B cell (primary cell): ENCODE measurements around the gene ITPK1. TPM values are rescaled to one million over a fixed set of nuclear protein-coding genes. Genes with fewer than 3 reads are reported as not detected.

ENCODE experiments used
- ATAC-seq: fragments of 200-7000 bp; cut with Tn5 transposase; one replicate; pipeline ENCODE4 v1.10.0; 2021; ENCODE audit warnings: low read depth, mild to moderate bottlenecking, moderate number of reproducible peaks, moderate library complexity
- CTCF ChIA-PET: fragments of 350-600 bp; sonication (Branson Sonifier 250); formaldehyde crosslinking; loops from one replicate; lab custom pipeline; 2021; ENCODE audit warnings: antibody characterized with exemption, inconsistent platforms; lab: Charles Lee
- POLR2A ChIA-PET: fragments of 350-600 bp; sonication (Branson Sonifier 250); formaldehyde crosslinking; loops from one replicate; lab custom pipeline; 2021; ENCODE audit warnings: antibody characterized with exemption; lab: Charles Lee
- DNase-seq: peaks from one replicate; pipeline ENCODE4 v3.0.0; 2013
- H2AFZ ChIP-seq: 2 replicates; pipeline ENCODE4 v1.6.1; 2012; ENCODE audit warnings: mild to moderate bottlenecking, low read depth, low read length; ENCODE audit not compliant: insufficient read depth, poor library complexity, severe bottlenecking
- H3K27ac ChIP-seq, 2 donors: 1 replicate in 1 of 2; 2 replicates in 1 of 2; pipeline ENCODE4 v1.5.1; 2012 to 2013; ENCODE audit warnings: low read length in 2 of 2, mild to moderate bottlenecking in 2 of 2, moderate library complexity in 1 of 2
- H3K27me3 ChIP-seq, 4 experiments: fragments of 200-600 bp in 1 of 4; sonication (generic) in 1 of 4; replicated peaks in 1 of 4; 1 replicate in 2 of 4; 2 replicates in 2 of 4; pipeline versions ENCODE4 v1.6.1 to v1.7.0; 2013 to 2016; ENCODE audit warnings: low read length in 3 of 4, mild to moderate bottlenecking in 2 of 4, mixed read lengths in 1 of 4, moderate library complexity in 1 of 4; ENCODE audit not compliant: insufficient read depth in 4 of 4, control insufficient read depth in 3 of 4; ENCODE audit errors: control extremely low read depth in 1 of 4
- H3K36me3 ChIP-seq, 2 experiments: replicated peaks in 1 of 2; 1 replicate in 1 of 2; 2 replicates in 1 of 2; pipeline versions ENCODE4 v1.6.1 to v1.7.1; 2013; ENCODE audit warnings: low read length in 1 of 2; ENCODE audit not compliant: insufficient read depth in 2 of 2, control insufficient read depth in 1 of 2; ENCODE audit errors: control extremely low read depth in 1 of 2, extremely low read depth in 1 of 2
- H3K4me1 ChIP-seq, 2 donors: fragments of 200-600 bp in 1 of 2; sonication (generic) in 1 of 2; 1 replicate in 1 of 2; 2 replicates in 1 of 2; pipeline versions ENCODE4 v1.5.1 to v1.6.1; 2013 to 2017; ENCODE audit warnings: low read length in 2 of 2; ENCODE audit not compliant: control insufficient read depth in 2 of 2, insufficient read depth in 2 of 2
- H3K4me2 ChIP-seq: replicated peaks from 2 replicates; pipeline ENCODE3; 2012; ENCODE audit warnings: mild to moderate bottlenecking, low read depth, low read length; ENCODE audit not compliant: poor library complexity, severe bottlenecking
- H3K4me3 ChIP-seq, 5 experiments: fragments of 200-600 bp in 1 of 5; sonication (generic) in 1 of 5; 1 replicate in 3 of 5; 2 replicates in 2 of 5; pipeline versions ENCODE4 v1.5.1 to v1.7.0; 2011 to 2016; ENCODE audit warnings: low read length in 4 of 5, mild to moderate bottlenecking in 4 of 5, low read depth in 2 of 5, control low read depth in 1 of 5, moderate library complexity in 1 of 5; ENCODE audit not compliant: insufficient read depth in 1 of 5; ENCODE audit errors: control extremely low read depth in 1 of 5, extremely low read depth in 1 of 5
- H3K79me2 ChIP-seq: fragments of 200-600 bp; sonication (generic); one replicate; pipeline ENCODE4 v1.6.0; 2016; ENCODE audit warnings: low read length; ENCODE audit not compliant: control insufficient read depth, insufficient read depth
- H3K9ac ChIP-seq: fragments of 200-600 bp; sonication (generic); 2 replicates; pipeline ENCODE4 v1.6.1; 2017; ENCODE audit warnings: mild to moderate bottlenecking, low read length, moderate library complexity
- H3K9me3 ChIP-seq, 3 donors: one replicate each; pipeline versions ENCODE4 v1.6.1 to v1.7.1; 2013; ENCODE audit warnings: low read length in 2 of 3; ENCODE audit not compliant: control insufficient read depth in 2 of 3, insufficient read depth in 1 of 3; ENCODE audit errors: control extremely low read depth in 1 of 3
- H4K20me1 ChIP-seq: 2 replicates; pipeline ENCODE4 v1.6.0; 2012; ENCODE audit warnings: mild to moderate bottlenecking, low read length; ENCODE audit not compliant: insufficient read depth, control insufficient read depth, poor library complexity, severe bottlenecking
- H3K27ac Mint-ChIP-seq: one replicate; pipeline ENCODE4 v1.8.0; 2021; ENCODE audit warnings: mixed read lengths
- H3K27me3 Mint-ChIP-seq: one replicate; pipeline ENCODE4 v1.8.0; 2021; ENCODE audit warnings: mixed read lengths
- H3K4me1 Mint-ChIP-seq: one replicate; pipeline ENCODE4 v1.8.0; 2021; ENCODE audit warnings: mixed read lengths
- H3K4me3 Mint-ChIP-seq: one replicate; pipeline ENCODE4 v1.8.0; 2021; ENCODE audit warnings: mixed read lengths
- H3K9me3 Mint-ChIP-seq: one replicate; pipeline ENCODE4 v1.8.0; 2022; ENCODE audit warnings: mixed read lengths; ENCODE audit not compliant: insufficient read depth
- EZH2 ChIP-seq: IDR thresholded peaks from 2 replicates; pipeline ENCODE4 v1.6.1; 2012; ENCODE audit warnings: borderline replicate concordance, low read depth, mild to moderate bottlenecking, moderate library complexity, low read length; ENCODE audit not compliant: insufficient read depth, poor library complexity, severe bottlenecking
- WGBS: methylation state at CpG from one replicate; pipeline ENCODE4 v1.1.5; 2013; ENCODE audit warnings: missing lambda C conversion rate; ENCODE audit not compliant: insufficient coverage; 5-methylcytosine and 5-hydroxymethylcytosine counted together
- intact Hi-C: fragments of 100-400 bp; cut with micrococcal nuclease; formaldehyde crosslinking; loops from one replicate; pipeline ENCODE4 v1.10.0; 2022
- polyA plus RNA-seq: library from polyadenylated mRNA; depleted of rRNA; stranded (reverse); fragments of >200 nt; gene quantifications from 2 replicates; pipeline ENCODE4 v1.2.3, GENCODE V29; 2012
- total RNA-seq, 2 donors: library from RNA; stranded (reverse); fragments of 120-200 nt in 1 of 2; gene quantifications; 1 replicate in 1 of 2; 2 replicates in 1 of 2; pipeline versions ENCODE4 v1.2.3 to v1.2.4, GENCODE V29; 2013 to 2022
- TF ChIP-seq, protein P1 (sequence below): fragments of 200-600 bp; IDR thresholded peaks from one replicate; pipeline ENCODE4 v1.8.0; 2022; ENCODE audit warnings: antibody characterized with exemption, mild to moderate bottlenecking

ITPK1 gene
- total and polyA plus RNA-seq, 2 donors (not counting 1 experiment from before 2014, with no cell fraction given), result 46.0 to 46.9 TPM

DNA sequence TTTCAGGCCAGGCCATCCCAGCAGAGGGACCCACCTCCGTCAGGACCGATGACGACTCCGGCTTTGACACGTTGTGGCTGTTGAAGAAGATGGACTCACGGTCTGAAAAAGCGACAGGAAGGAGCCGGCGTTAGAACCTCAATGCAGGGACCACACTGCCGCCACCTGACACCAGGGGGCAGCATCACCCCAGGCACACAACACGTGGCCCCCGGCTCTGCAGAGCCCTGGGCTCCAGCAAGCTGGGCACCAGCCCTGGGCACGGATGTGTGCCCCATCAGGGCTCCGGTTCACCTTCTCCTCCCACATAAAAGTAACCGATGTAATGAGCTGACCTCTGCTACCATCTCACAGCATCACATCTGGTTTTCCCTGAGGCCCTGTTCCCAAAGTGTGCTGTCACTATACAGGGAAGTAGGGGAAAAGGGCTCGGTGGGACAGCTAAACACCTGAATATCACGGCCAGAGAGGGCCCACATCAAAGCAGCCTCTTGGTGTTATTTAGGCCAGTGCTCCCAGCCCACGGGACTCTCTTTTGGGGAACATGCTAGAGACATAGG lies 163.7 kb downstream of the ITPK1 start:
- H3K9me3 Mint-ChIP-seq, result no peaks in the 10 kb centered on the region
- H4K20me1 ChIP-seq, result no peaks in the 10 kb centered on the region
- H3K79me2 ChIP-seq, result no peaks in the 10 kb centered on the region
- POLR2A ChIA-PET, result no interaction called here
- ATAC-seq (peak; percentile 96), DNase-seq (peak; percentile 82)
- TF ChIP-seq, protein P1, sequence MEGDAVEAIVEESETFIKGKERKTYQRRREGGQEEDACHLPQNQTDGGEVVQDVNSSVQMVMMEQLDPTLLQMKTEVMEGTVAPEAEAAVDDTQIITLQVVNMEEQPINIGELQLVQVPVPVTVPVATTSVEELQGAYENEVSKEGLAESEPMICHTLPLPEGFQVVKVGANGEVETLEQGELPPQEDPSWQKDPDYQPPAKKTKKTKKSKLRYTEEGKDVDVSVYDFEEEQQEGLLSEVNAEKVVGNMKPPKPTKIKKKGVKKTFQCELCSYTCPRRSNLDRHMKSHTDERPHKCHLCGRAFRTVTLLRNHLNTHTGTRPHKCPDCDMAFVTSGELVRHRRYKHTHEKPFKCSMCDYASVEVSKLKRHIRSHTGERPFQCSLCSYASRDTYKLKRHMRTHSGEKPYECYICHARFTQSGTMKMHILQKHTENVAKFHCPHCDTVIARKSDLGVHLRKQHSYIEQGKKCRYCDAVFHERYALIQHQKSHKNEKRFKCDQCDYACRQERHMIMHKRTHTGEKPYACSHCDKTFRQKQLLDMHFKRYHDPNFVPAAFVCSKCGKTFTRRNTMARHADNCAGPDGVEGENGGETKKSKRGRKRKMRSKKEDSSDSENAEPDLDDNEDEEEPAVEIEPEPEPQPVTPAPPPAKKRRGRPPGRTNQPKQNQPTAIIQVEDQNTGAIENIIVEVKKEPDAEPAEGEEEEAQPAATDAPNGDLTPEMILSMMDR, result peak; percentile 88
- TF ChIP-seq EZH2, result no peak
- no peak overlapping the region for H3K4me3 ChIP-seq
- H3K4me3 Mint-ChIP-seq, result no peak overlapping the region
- H3K4me1 ChIP-seq, result peaks cover 0 to 5% of the 10 kb centered on the region in 2 donors
- H3K27me3 ChIP-seq, result no peaks in the 10 kb centered on the region
- CTCF ChIA-PET, result interaction anchor here (0.5 to 7.3 kb wide), 20 partner anchors 10 to 663 kb away, joined by 3 to 139 read pairs (median 4); partner anchors contain the start of genes GON7, ITPK1 and UBR7
- H3K9ac ChIP-seq, result no peak overlapping the region
- H3K36me3 ChIP-seq, result peaks cover 0 to 19% of the 10 kb centered on the region in 2 experiments
- H2AFZ ChIP-seq, result no peak overlapping the region
- no peaks in the 10 kb centered on the region for H3K9me3 ChIP-seq
- H3K27ac Mint-ChIP-seq, result no peak overlapping the region
- intact Hi-C loops, result loop anchor here (1.0 to 10.0 kb wide), 5 partner anchors 164 to 1183 kb away; no protein-coding TSS in a partner anchor
- H3K27me3 Mint-ChIP-seq, result no peaks in the 10 kb centered on the region
- no peak overlapping the region for H3K4me2 ChIP-seq
- H3K27ac ChIP-seq, result no peak overlapping the region
- WGBS, result 26% methylated on average over 15 of the region's 18 CpGs
- H3K4me1 Mint-ChIP-seq, result peaks cover 4% of the 10 kb centered on the region

DNA sequence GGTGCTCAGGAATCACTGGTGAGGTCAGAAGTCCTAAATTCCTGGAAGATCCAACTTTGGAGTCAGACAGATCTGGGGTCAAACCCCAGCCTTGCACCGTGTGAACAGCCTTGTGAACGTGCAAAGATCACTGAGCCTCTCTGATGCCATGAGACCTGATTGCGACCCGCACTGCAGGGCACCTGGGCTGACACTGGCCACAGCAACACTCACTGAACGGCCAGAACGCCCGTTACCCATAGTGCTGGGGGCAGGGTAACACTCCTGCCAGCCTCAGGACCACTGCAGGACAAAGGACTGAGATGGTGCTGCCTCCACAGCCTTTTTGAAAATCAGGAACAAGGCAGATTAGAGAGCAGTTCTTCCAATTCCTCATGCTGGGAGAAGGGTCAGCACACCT lies 164.5 kb downstream of the ITPK1 start:
- Histone ChIP-seq H3K79me2 (no peaks in the 10 kb centered on the region), H3K4me1 (peaks cover 0 to 5% of the 10 kb centered on the region in 2 donors), H3K4me2 (no peak overlapping the region), H3K36me3 (peaks cover 0 to 26% of the 10 kb centered on the region in 2 experiments), H2AFZ (no peak overlapping the region), H4K20me1 (no peaks in the 10 kb centered on the region), H3K9me3 (no peaks in the 10 kb centered on the region), H3K9ac (no peak overlapping the region), H3K27me3 (no peaks in the 10 kb centered on the region), H3K4me3 (no peak overlapping the region), H3K27ac (no peak overlapping the region)
- H3K4me1 Mint-ChIP-seq, result peaks cover 4% of the 10 kb centered on the region
- DNase-seq, result no peak
- H3K9me3 Mint-ChIP-seq, result no peaks in the 10 kb centered on the region
- no peak for ATAC-seq
- POLR2A ChIA-PET, result no interaction called here
- intact Hi-C loops, result loop anchor here (10.0 kb wide), 1 partner anchor 1184 kb away; no protein-coding TSS in a partner anchor
- WGBS, result 96% methylated on average over 7 of the region's 7 CpGs
- TF ChIP-seq, protein P1, result no peak
- TF ChIP-seq EZH2, result no peak
- no peak overlapping the region for H3K4me3 Mint-ChIP-seq
- CTCF ChIA-PET, result interaction anchor here (1.0 to 7.3 kb wide), 7 partner anchors 9 to 268 kb away, joined by 4 to 139 read pairs (median 11); partner anchors contain the start of gene ITPK1
- H3K27me3 Mint-ChIP-seq, result no peaks in the 10 kb centered on the region
- no peak overlapping the region for H3K27ac Mint-ChIP-seq
